ENCODE results near the gene GIT2.
A peak's percentile ranks its signal among the peaks of the same experiment; 100 is the strongest.
"Not testable (repeated sequence)": the region's sequence is repeated elsewhere in the genome, so short reads cannot be mapped to it uniquely, and the experiment has no call there.

Gene GIT2

GRCh38 chr12:109995686-109996482, at the start of gene GIT2:
Gene GIT2, minus strand, starts transcription at chr12:109996368. Its CDS starts 144 bp downstream, at chr12:109996224.
- DNase-seq (ENCODE audit: low spot score): peak; percentile 94

DNA sequence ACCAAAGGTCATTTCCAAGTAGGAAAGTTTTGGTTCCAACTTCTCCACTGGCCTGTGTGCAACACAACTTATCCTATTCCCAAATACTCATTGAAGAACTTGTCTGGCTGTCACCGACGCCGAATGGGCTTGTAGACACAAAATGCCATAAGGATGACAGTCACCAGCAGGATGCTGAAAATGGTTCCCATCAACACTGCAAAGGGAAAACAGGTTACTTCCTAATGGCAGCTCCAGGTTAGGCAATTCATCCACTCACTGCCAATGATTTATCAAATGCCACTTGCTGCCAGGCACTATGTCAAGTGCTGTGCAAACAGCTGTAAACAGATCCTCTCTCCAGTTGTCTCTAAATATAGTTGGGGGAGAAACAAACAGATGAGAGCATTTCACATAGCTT, 46.1 kb upstream of the GIT2 start:
- DNase-seq (ENCODE audit: low spot score): no peak

DNA sequence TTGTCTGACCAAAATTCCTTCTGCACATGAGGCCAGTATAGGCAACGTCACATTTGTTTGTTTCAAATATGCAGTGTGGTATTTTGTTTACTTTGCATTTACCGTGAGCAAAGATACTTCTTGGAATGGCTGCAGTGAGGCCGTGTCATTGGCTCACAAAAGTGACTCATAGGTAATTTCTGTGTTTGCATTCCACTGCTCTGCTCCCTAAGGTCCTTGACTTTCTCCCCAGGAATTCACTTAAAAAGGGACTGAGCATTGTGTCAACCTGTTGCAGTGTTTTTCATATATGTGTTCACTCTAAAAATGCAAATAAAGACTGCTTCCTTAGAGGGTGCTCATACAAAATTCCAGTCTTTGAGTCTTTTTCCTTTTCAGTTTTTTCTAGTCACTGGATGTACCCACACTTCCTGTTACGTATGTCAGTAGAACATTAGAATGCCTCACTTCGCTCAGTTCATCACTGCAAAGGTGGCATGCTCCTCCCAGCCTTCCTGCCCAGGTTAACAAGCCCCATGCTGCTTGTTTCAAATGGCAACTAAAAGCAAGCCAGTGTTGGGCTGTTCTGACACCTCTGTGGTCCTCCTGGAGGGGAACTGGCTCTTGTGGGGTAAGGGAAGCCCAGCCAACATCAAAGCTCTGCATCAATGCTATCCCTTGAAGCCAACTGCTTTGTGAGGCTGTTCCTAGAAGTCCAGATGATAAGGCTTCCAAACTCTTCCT, 43.1 kb upstream of the GIT2 start:
- DNase-seq (ENCODE audit: low spot score): peak; percentile 20

- DNase-seq (ENCODE audit: low spot score): no peak
Observed at GRCh38 chr12:110038741-110039084, 42.5 kb upstream of the GIT2 start.

DNA sequence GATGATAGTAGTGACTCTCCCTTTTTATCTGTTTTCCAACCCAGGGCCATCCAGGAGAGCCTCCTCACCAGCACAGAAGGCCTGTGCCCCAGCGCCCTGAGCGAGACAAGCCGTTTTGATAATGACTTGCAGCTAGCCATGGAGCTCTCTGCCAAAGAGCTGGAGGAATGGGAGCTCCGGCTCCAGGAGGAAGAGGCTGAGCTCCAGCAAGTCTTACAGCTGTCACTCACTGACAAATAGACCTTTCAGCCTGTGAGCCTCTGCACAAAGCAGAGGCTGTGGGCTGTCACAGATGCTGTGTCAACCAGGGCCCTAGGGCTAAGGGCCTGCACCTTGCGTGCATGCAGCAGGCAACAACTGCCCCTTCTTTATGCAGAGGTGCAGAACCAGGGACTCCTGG, 41.1 kb upstream of the GIT2 start:
- DNase-seq (ENCODE audit: low spot score): no peak

DNA sequence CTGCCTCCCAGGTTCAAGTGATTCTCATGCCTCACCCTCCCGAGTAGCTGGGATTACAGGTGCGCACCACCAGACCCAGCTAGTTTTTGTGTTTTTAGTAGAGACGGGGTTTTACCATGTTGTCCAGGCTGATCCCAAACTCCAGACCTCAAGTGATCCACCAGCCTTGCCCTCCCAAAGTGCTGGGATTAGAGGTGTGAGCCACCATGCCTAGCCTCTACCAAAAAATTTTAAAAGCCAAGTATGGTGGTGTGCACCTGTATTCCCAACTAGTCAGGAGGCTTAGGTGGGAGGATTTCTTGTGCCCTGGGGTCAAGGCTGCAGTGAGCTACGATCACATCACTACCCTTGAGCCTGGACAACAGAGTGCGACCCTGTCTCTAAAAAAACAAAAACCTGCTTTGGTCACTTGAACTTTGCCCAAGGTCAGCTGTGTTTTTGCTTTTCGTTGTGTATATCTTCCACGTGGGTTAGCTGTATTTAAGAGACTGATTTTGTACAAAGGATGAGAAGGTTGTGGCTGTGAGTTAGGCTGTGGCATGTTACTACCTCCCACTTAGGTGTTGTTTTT, 39.5 kb upstream of the GIT2 start:
- DNase-seq (ENCODE audit: low spot score): no peak

GRCh38 chr12:110033888-110034287, 37.7 kb upstream of the GIT2 start:
- no peak for DNase-seq (ENCODE audit: low spot score)

DNA sequence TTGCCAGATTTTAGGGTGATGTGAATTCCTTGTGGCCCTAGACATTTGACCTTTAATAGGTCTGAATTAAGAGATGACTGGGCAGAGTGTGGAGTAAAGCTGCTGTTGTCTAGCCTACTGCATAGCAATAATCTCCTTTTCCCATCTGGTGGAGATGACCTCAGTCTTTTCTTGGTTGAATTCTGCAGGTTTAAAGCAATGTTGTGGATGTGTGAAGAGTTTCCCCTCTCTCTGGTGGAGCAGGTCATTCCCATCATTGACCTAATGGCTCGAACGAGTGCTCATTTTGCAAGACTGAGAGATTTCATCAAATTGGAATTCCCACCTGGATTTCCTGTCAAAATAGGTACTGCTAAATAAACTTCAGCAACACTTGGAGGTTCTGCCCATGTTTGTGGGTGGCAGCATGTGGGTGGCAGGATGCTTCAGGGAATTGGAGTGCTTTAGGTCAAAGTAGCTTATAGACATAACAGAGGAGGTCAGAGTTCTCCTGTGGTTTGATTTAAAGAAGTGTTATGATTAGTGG, 33.2 kb upstream of the GIT2 start:
- no peak for DNase-seq (ENCODE audit: low spot score)

GRCh38 chr12:110028323-110028722, 32.2 kb upstream of the GIT2 start:
- no peak for DNase-seq (ENCODE audit: low spot score)

GRCh38 chr12:110024051-110024450, 27.9 kb upstream of the GIT2 start:
- no peak for DNase-seq (ENCODE audit: low spot score)

- no peak for DNase-seq (ENCODE audit: low spot score)
Observed at GRCh38 chr12:110023059-110023980, 27.2 kb upstream of the GIT2 start.

DNA sequence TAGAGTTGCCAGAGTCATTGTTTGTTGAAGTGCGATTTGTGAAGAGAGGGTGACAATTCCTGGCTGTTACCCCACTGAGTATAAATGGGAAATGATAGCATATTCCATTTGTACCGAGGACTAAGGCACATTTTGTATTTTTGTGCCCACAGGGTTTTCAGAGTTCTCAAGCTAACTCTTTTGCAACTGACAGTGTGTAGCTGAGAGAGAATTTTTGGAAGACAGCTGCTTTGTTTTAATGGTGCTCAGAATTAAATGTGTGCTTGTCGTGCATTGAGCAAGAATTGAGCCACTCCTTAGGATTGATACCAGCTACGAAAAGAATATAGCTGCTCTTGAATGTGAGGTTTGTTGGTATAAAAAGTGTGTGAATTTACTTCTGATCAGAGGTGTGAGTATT, 24.8 kb upstream of the GIT2 start:
- DNase-seq (ENCODE audit: low spot score): no peak

DNA sequence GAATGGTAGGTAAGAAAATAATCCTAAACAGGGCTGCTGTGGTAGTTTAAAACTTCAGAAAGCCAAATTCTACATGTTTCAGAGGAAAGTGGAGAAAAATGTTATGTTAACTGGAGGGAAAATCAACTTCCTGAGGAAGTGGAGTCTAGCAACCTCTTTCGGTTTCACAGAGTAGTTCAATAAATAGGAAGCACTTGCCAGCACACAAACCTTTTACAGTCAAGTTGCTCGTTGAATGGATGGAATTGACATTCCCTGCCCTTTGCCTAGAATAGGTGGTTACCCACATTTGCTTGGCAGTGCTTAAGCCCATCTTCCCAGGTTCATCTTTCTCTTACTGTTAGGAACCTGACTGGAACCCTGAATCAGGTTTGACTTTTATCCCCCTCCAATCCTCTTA, 19.0 kb upstream of the GIT2 start:
- DNase-seq (ENCODE audit: low spot score): no peak

DNA sequence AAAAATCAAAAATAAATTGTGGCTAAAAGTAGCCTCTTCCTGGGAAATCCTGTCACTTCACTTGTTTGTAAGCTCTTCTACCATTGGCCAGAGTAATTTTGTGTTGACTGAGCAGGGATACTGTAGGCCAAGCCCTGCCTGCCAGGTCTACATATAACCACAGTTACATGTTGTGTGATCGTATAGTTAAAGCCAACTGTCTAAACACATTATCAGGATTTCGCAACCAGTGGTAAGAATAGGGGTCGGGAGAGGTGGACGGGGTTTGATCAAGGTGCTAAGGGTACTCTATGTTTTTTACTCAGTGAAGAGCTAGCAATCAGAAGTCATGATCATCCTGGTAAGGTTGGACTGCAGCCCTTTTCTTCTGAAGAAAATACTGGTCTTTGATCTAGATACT, 16.5 kb upstream of the GIT2 start:
- DNase-seq (ENCODE audit: low spot score): no peak

DNA sequence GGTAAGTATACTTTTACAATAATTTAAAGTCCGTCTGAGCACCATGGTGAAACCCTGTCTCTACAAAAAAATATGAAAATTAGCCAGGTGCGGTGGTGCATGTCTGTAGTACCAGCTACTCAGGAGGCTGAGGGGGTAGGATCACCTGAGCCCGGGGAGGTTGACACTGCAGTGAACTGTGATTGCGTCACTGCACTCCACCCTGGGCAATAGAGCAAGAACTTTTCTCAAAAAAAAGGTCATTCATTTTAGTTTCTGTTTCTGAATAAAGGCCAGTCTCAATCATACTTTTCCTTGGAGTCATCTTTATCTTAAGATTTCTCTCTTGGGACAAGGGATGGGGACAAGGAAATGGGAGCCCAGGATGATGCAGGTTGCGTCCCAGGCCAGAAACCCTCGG, 16.0 kb upstream of the GIT2 start:
- DNase-seq (ENCODE audit: low spot score): no peak

DNA sequence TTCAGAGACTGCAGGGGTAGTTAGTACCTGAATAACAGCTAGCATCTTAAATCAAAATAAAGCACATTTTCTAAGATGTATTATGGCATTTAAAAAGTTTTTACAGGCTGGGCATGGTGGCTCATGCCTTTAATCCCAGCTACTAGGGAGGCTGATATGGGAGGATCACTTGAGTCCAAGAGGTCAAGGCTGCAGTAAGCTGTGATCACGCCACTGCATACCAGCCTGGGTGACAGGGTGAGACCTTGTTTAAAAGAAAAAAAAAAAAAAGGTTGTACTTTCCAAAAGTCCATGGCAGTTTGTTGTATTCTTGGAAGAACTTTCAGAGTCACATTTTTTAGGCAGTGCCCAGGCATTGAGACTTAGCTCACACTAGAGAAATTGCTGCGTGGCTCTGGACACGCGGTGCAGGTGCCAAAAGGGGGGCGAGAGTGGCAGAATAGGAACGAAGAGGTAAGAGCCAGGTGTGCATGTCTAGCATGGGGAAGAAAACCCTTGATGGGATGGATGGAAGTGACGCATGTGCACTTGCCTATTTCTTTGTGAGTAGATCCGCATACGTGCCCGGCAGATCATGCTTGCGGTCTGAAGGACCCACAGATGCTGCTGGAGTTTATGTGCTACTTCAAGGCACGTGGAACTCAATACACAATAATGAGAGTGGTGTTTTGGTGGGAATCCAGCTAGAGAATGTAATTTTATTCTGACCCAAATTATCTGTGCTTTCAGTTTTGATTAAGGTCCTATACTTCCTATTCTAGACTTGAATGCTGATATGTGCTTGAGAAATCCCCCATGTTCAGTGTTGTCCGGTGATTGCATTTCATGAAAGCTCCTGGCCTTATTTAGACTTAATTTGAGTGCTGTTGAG, 14.9 kb upstream of the GIT2 start:
- no peak for DNase-seq (ENCODE audit: low spot score)

- DNase-seq (ENCODE audit: low spot score): not testable (repeated sequence)
Observed at GRCh38 chr12:110008681-110009398, 12.7 kb upstream of the GIT2 start.

GRCh38 chr12:110007881-110008280, 11.7 kb upstream of the GIT2 start:
- DNase-seq (ENCODE audit: low spot score): no peak

GRCh38 chr12:110006115-110006514, 9.9 kb upstream of the GIT2 start:
- DNase-seq (ENCODE audit: low spot score): no peak

GRCh38 chr12:110005319-110005973, 9.3 kb upstream of the GIT2 start:
- no peak for DNase-seq (ENCODE audit: low spot score)
